ENCODE measurements around the gene KCNB1.

Gene KCNB1

DNA sequence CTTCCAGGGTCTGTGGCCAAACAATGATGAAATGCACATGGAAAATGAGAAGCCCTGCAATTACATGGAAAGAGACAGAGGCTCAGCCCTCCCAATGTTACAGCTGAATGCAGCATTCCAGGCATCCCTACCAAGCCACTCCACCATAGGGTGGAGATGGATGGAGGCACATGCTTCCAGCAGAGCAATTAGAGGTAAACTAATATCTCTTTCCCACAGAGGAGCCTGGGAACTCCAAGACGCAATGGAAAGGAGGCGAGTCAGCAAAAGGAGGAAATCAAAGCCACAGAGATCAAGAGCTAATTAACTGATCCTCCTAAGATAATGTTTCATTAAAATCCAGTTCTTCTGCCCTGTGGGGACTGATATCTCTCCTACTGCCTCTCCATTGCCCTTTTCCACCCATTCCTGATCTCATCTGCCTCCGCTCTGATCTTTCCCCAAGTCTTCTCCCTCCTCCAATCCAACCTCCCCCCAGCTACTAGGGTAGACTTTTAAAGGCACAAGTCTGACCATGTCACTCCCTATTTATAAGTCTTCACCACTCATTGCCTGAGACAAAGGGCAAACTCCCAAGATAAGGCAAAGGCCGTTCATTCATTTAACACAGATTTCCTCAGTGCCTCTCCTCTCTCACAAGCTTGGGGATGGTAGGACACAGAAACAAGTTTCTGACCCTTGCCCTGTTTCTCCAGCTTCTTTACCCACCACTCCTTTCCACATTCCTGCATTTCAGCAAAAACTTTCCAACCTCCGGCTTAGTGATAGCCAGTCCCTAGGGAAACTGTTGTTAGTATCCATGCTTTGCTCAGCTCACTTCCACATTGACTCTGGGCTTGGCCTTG, 14.3 kb upstream of the KCNB1 start:
- Histone ChIP-seq H3K27ac (ENCODE audit: low read depth, low read length) (no peak overlapping the region), H3K36me3 (ENCODE audit: insufficient read depth, low read length) (no peaks in the 10 kb centered on the region), H3K9ac (ENCODE audit: low read depth, low read length) (no peak overlapping the region), H3K27me3 (ENCODE audit: insufficient read depth, low read length) (no peaks in the 10 kb centered on the region), H3K9me3 (ENCODE audit: insufficient read depth, low read depth, low read length) (no peaks in the 10 kb centered on the region), H3K4me3 (ENCODE audit: low read length) (no peak overlapping the region), H3K4me1 (ENCODE audit: insufficient read depth, low read length) (peaks cover 6% of the 10 kb centered on the region; the same call in 1 of the 2 replicates)
- WGBS = 88% methylated on average over 5 of the region's 5 CpGs

DNA sequence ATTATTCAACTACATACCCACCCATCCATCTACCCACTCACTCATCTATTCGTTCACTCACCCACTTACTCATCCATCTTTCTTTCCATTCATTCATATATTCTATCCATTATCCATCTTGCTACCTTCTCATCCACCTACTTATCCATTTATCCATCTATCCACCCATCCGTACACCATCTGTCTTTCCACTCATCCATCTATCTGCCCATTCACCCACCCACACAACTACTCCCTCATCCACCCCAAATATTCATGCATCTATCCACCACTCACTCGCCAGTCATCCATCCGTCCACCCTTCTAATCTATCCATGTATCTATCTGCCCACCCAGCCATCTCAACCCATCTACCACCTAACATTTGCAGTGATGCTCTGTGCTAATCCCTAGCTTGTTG, 13.6 kb upstream of the KCNB1 start:
- H3K4me3 ChIP-seq (ENCODE audit: low read length) = no peak overlapping the region
- H3K36me3 ChIP-seq (ENCODE audit: insufficient read depth, low read length) = no peaks in the 10 kb centered on the region
- H3K9me3 ChIP-seq (ENCODE audit: insufficient read depth, low read depth, low read length) = no peaks in the 10 kb centered on the region
- H3K9ac ChIP-seq (ENCODE audit: low read depth, low read length) = no peak overlapping the region
- H3K27ac ChIP-seq (ENCODE audit: low read depth, low read length) = no peak overlapping the region
- H3K27me3 ChIP-seq (ENCODE audit: insufficient read depth, low read length) = no peaks in the 10 kb centered on the region
- WGBS = 91% methylated on average over 4 of the region's 4 CpGs
- H3K4me1 ChIP-seq (ENCODE audit: insufficient read depth, low read length) = peaks cover 6% of the 10 kb centered on the region; the same call in 1 of the 2 replicates

GRCh38 chr20:49490689-49491088, 8.2 kb upstream of the KCNB1 start:
- WGBS = 88% methylated on average over 1 of the region's 1 CpG
- Histone ChIP-seq H3K4me3 (ENCODE audit: low read length) (no peak overlapping the region), H3K27me3 (ENCODE audit: insufficient read depth, low read length) (peaks cover 28% of the 10 kb centered on the region; the same call in 1 of the 2 replicates), H3K9me3 (ENCODE audit: insufficient read depth, low read depth, low read length) (no peaks in the 10 kb centered on the region), H3K9ac (ENCODE audit: low read depth, low read length) (no peak overlapping the region), H3K27ac (ENCODE audit: low read depth, low read length) (no peak overlapping the region), H3K4me1 (ENCODE audit: insufficient read depth, low read length) (no peaks in the 10 kb centered on the region), H3K36me3 (ENCODE audit: insufficient read depth, low read length) (no peaks in the 10 kb centered on the region)

DNA sequence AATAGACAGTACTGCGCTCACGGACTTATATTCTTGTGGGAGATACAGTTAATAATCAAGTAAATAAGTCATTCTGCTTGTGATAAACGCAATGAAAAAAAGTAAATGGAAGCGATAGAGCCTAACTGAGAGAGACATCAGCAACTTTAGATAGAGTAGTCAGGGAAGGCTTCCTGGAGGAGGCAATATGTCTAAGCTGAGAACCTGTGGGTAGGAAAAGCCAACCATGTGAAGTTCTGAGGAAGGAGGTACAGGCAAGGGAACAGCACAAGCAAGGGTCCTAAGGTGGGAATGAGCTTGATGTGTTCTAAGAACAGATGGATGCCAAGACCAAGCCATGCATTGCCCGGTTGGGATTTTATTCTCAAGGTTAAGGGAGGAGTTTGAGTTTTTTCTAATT, 7.2 kb upstream of the KCNB1 start:
- Histone ChIP-seq H3K27ac (ENCODE audit: low read depth, low read length) (no peak overlapping the region), H3K4me1 (ENCODE audit: insufficient read depth, low read length) (no peaks in the 10 kb centered on the region), H3K9ac (ENCODE audit: low read depth, low read length) (no peak overlapping the region), H3K9me3 (ENCODE audit: insufficient read depth, low read depth, low read length) (no peaks in the 10 kb centered on the region), H3K27me3 (ENCODE audit: insufficient read depth, low read length) (peaks cover 38% of the 10 kb centered on the region), H3K36me3 (ENCODE audit: insufficient read depth, low read length) (no peaks in the 10 kb centered on the region), H3K4me3 (ENCODE audit: low read length) (no peak overlapping the region)
- 92% methylated on average over 5 of the region's 5 CpGs for WGBS

DNA sequence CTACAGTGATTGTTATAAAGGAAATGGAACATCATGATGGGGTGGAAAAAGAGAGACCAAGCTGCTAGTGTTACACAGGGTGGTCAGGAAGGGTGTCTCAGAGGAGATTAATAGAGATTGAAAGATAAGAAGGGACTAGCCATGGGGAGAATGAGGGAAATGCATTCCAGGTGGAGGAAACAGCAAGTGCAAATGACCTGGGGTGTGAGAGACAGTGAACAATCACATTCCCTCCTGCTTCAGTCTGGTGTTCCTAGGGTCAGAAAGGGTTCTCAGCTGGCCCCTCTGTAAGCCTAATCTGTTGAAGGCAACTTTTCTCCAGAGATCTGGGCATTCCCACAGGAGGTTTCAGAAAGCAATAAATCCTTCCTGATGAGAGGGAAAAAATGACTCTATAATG, 3.6 kb upstream of the KCNB1 start:
- Histone ChIP-seq H3K4me1 (ENCODE audit: insufficient read depth, low read length) (no peaks in the 10 kb centered on the region), H3K36me3 (ENCODE audit: insufficient read depth, low read length) (no peaks in the 10 kb centered on the region), H3K27ac (ENCODE audit: low read depth, low read length) (no peak overlapping the region), H3K4me3 (ENCODE audit: low read length) (no peak overlapping the region), H3K27me3 (ENCODE audit: insufficient read depth, low read length) (peaks cover 65% of the 10 kb centered on the region), H3K9me3 (ENCODE audit: insufficient read depth, low read depth, low read length) (no peaks in the 10 kb centered on the region), H3K9ac (ENCODE audit: low read depth, low read length) (no peak overlapping the region)

DNA sequence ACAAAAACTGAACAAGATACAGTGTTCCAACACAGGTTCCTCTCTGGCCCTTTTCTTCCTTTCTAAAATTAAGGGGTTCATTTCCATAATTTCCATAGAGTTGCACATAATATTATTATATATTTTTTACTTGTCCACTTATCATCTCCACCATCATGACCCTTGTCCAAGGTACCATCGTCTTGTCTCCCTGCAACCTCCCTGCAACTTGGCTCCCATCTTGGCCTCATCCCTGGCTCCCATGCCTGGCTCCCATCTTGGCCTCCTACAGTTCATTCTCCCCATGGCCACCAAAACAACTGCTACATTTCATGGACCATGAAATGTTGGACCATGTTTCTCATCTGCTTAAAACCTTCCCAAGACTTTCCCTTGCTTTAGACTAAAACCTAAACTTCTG, 3.1 kb upstream of the KCNB1 start:
- 78% methylated on average over 1 of the region's 1 CpG for WGBS
- no peaks in the 10 kb centered on the region for H3K4me1 ChIP-seq (ENCODE audit: insufficient read depth, low read length)
- no peak overlapping the region for H3K4me3 ChIP-seq (ENCODE audit: low read length)
- no peak overlapping the region for H3K9ac ChIP-seq (ENCODE audit: low read depth, low read length)
- no peak overlapping the region for H3K27ac ChIP-seq (ENCODE audit: low read depth, low read length)
- H3K36me3 ChIP-seq (ENCODE audit: insufficient read depth, low read length) = no peaks in the 10 kb centered on the region
- peaks cover 65% of the 10 kb centered on the region for H3K27me3 ChIP-seq (ENCODE audit: insufficient read depth, low read length)
- H3K9me3 ChIP-seq (ENCODE audit: insufficient read depth, low read depth, low read length) = no peaks in the 10 kb centered on the region

DNA sequence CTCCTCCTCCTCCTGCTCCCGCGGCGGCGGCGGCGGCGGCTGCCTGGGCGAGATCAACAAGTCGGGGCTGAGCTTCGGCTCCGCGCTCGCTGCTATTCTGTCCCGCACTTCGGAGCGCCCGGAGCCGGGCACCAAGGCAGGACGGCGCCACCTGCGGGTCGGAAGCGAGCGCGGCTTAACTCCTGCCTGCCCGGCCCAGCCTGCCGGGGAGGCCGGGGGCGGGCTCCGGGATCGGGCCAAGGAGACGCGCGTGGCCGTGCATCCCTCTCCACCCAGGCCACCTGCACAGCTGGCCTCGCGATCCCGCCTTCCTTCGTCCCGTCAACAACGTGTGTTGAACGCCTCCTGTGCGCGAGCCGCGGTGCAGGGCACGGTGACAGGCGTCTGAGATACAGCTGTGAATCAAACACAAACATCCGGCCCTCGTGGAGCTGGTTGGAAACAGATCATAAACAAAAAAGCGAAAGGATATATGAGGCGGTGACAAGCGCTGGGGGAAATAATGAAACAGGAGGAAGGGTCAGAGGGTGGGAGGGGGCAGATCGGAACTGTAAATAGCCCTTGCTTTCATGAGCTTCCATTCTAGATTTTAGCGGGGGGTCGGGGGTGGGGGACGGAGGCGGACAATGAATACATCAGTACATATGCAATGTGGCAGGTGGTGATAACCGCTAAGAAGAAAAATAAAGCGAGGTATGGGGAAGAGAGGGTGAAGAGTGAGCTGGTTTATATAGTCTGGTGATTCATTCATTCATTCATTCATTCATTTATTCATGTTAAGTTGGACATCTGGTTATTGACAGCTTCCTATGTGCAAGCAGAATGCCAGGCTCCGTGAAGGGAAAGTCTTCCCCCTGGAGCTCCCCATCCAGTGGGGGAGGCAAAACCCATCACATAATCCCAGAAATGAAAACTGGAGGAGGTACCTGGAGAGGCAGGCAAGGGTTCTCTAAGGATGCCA, 2.0 kb upstream of the KCNB1 start:
- Histone ChIP-seq H3K4me3 (ENCODE audit: low read length) (peak overlapping the region; percentile 65), H3K9me3 (ENCODE audit: insufficient read depth, low read depth, low read length) (no peaks in the 10 kb centered on the region), H3K27ac (ENCODE audit: low read depth, low read length) (no peak overlapping the region), H3K9ac (ENCODE audit: low read depth, low read length) (peak overlapping the region; percentile 70; the same call in 1 of the 2 replicates), H3K27me3 (ENCODE audit: insufficient read depth, low read length) (peaks cover 65% of the 10 kb centered on the region), H3K36me3 (ENCODE audit: insufficient read depth, low read length) (no peaks in the 10 kb centered on the region), H3K4me1 (ENCODE audit: insufficient read depth, low read length) (no peaks in the 10 kb centered on the region)
- WGBS = 3% methylated on average over 61 of the region's 61 CpGs

DNA sequence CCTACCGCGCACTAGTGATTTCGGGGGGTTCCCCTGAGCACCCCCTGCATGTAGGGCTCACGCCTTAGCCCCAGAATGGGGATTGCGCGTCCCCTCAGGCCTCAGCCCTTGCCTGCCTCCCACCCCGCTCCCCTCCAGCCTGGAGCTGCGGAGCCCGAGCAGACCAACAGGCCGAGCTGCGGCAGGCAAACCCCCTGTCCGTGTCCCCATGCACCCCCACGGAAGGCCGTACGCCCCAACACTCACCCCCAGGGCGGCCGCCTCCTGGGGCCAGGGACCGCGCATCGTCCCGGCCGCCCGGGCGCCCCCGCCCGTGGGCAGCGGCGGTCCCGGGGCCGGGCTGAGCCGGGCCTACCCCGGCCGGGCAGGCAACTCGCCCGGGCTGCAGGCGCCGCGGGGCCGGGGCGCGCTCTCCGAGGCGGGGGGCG, 1.2 kb upstream of the KCNB1 start:
- Histone ChIP-seq H3K9ac (ENCODE audit: low read depth, low read length) (no peak overlapping the region), H3K4me3 (ENCODE audit: low read length) (peak overlapping the region; percentile 65), H3K9me3 (ENCODE audit: insufficient read depth, low read depth, low read length) (no peaks in the 10 kb centered on the region), H3K27me3 (ENCODE audit: insufficient read depth, low read length) (peaks cover 65% of the 10 kb centered on the region), H3K27ac (ENCODE audit: low read depth, low read length) (no peak overlapping the region), H3K4me1 (ENCODE audit: insufficient read depth, low read length) (no peaks in the 10 kb centered on the region), H3K36me3 (ENCODE audit: insufficient read depth, low read length) (no peaks in the 10 kb centered on the region)
- WGBS = under 1% methylated on average over 44 of the region's 44 CpGs

GRCh38 chr20:49483018-49483695, 689 bp upstream of the KCNB1 start:
- WGBS = 1% methylated on average over 18 of the region's 27 CpGs
- no peak overlapping the region for H3K27ac ChIP-seq (ENCODE audit: low read depth, low read length)
- H3K9me3 ChIP-seq (ENCODE audit: insufficient read depth, low read depth, low read length) = no peaks in the 10 kb centered on the region
- H3K9ac ChIP-seq (ENCODE audit: low read depth, low read length) = no peak overlapping the region
- peaks cover 59% of the 10 kb centered on the region for H3K27me3 ChIP-seq (ENCODE audit: insufficient read depth, low read length)
- H3K36me3 ChIP-seq (ENCODE audit: insufficient read depth, low read length) = no peaks in the 10 kb centered on the region
- H3K4me3 ChIP-seq (ENCODE audit: low read length) = peak overlapping the region; percentile 65
- no peaks in the 10 kb centered on the region for H3K4me1 ChIP-seq (ENCODE audit: insufficient read depth, low read length)

GRCh38 chr20:49482173-49482572, 295 bp downstream of the KCNB1 start:
- H3K9me3 ChIP-seq (ENCODE audit: insufficient read depth, low read depth, low read length) = no peaks in the 10 kb centered on the region
- H3K27me3 ChIP-seq (ENCODE audit: insufficient read depth, low read length) = peaks cover 51% of the 10 kb centered on the region
- H3K9ac ChIP-seq (ENCODE audit: low read depth, low read length) = no peak overlapping the region
- H3K36me3 ChIP-seq (ENCODE audit: insufficient read depth, low read length) = no peaks in the 10 kb centered on the region
- WGBS = 74% methylated on average over 40 of the region's 46 CpGs
- no peak overlapping the region for H3K27ac ChIP-seq (ENCODE audit: low read depth, low read length)
- peak overlapping the region; percentile 65; the same call in 1 of the 2 replicates for H3K4me3 ChIP-seq (ENCODE audit: low read length)
- no peaks in the 10 kb centered on the region for H3K4me1 ChIP-seq (ENCODE audit: insufficient read depth, low read length)

DNA sequence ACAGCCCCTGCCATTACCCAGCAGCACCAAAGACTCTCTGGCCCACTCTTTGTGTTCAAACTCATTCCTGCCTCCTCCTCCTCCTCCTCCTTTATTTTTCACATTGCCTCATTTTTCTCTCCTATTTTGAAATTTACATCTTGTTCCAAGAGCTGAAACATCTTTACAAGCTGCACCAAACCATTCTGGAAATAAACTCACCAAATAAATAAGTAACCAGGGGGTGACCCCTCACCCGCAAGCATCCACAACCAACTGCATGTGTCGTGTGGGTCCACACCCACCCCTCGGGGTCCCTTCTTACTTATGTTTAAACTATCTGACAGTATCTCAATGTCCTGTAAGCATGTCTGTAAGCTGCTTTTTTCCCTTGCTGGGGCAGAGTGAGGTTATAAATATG, 1.4 kb downstream of the KCNB1 start:
- Histone ChIP-seq H3K9ac (ENCODE audit: low read depth, low read length) (no peak overlapping the region), H3K4me1 (ENCODE audit: insufficient read depth, low read length) (no peaks in the 10 kb centered on the region), H3K27me3 (ENCODE audit: insufficient read depth, low read length) (peaks cover 41% of the 10 kb centered on the region), H3K27ac (ENCODE audit: low read depth, low read length) (no peak overlapping the region), H3K36me3 (ENCODE audit: insufficient read depth, low read length) (no peaks in the 10 kb centered on the region), H3K4me3 (ENCODE audit: low read length) (no peak overlapping the region), H3K9me3 (ENCODE audit: insufficient read depth, low read depth, low read length) (no peaks in the 10 kb centered on the region)
- 96% methylated on average over 3 of the region's 3 CpGs for WGBS
